H9 (cell line): ENCODE data around the gene FUZ. TPM values are rescaled to one million over a fixed set of nuclear protein-coding genes. Genes with fewer than 3 reads are reported as not detected.

ENCODE experiments used
- DNase-seq: peaks from one replicate; pipeline ENCODE4 v3.0.0-alpha.2; 2017
- H2AFZ ChIP-seq: one replicate; pipeline ENCODE4 v1.6.1; 2013; ENCODE audit warnings: mild to moderate bottlenecking, low read length, control low read depth, moderate library complexity
- H2AK5ac ChIP-seq: 2 replicates; pipeline ENCODE4 v1.6.1; 2013; ENCODE audit warnings: low read length, control low read depth, mixed read lengths; ENCODE audit not compliant: insufficient read length
- H2BK120ac ChIP-seq: one replicate; pipeline ENCODE4 v1.6.1; 2013; ENCODE audit warnings: low read depth, mild to moderate bottlenecking, low read length, control low read depth, inconsistent platforms; ENCODE audit not compliant: poor library complexity, severe bottlenecking
- H2BK12ac ChIP-seq: 2 replicates; pipeline ENCODE4 v1.6.1; 2013; ENCODE audit warnings: low read length, control low read depth, mixed read lengths, low read depth; ENCODE audit not compliant: insufficient read length
- H2BK15ac ChIP-seq: 2 replicates; pipeline ENCODE4 v1.6.1; 2013; ENCODE audit warnings: low read depth, low read length, control low read depth
- H2BK20ac ChIP-seq: one replicate; pipeline ENCODE4 v1.6.1; 2013; ENCODE audit warnings: low read depth, mild to moderate bottlenecking, low read length, control low read depth, inconsistent platforms; ENCODE audit not compliant: poor library complexity, severe bottlenecking
- H2BK5ac ChIP-seq: 2 replicates; pipeline ENCODE4 v1.6.1; 2013; ENCODE audit warnings: low read length, control low read depth, mixed read lengths; ENCODE audit not compliant: insufficient read length
- H3K14ac ChIP-seq: 2 replicates; pipeline ENCODE4 v1.6.1; 2013; ENCODE audit warnings: low read length, control low read depth; ENCODE audit not compliant: insufficient read depth
- H3K18ac ChIP-seq: 2 replicates; pipeline ENCODE4 v1.6.1; 2013; ENCODE audit warnings: low read depth, mild to moderate bottlenecking, mixed read lengths, low read length, control low read depth; ENCODE audit not compliant: insufficient read length
- H3K23ac ChIP-seq: 2 replicates; pipeline ENCODE4 v1.6.1; 2013; ENCODE audit warnings: low read length, control low read depth, mixed read lengths, low read depth; ENCODE audit not compliant: insufficient read length
- H3K23me2 ChIP-seq: 2 replicates; pipeline ENCODE4 v1.6.1; 2013; ENCODE audit warnings: low read depth, mild to moderate bottlenecking, mixed read lengths, low read length, control low read depth; ENCODE audit not compliant: insufficient read length, poor library complexity, severe bottlenecking
- H3K27ac ChIP-seq: 2 replicates; pipeline ENCODE4 v1.5.1; 2013; ENCODE audit warnings: low read length, control low read depth, mixed read lengths, low read depth; ENCODE audit not compliant: insufficient read length
- H3K27me3 ChIP-seq: 2 replicates; pipeline ENCODE4 v1.6.1; 2013; ENCODE audit warnings: low read length, control low read depth, inconsistent platforms; ENCODE audit not compliant: insufficient read depth
- H3K4ac ChIP-seq: 2 replicates; pipeline ENCODE4 v1.6.1; 2013; ENCODE audit warnings: low read depth, mild to moderate bottlenecking, control low read depth, inconsistent platforms, low read length, moderate library complexity
- H3K4me1 ChIP-seq: 2 replicates; pipeline ENCODE4 v1.6.1; 2013; ENCODE audit warnings: low read length, control low read depth, inconsistent platforms; ENCODE audit not compliant: insufficient read depth
- H3K4me2 ChIP-seq: 2 replicates; pipeline ENCODE4 v1.6.1; 2013; ENCODE audit warnings: low read length, control low read depth, mixed read lengths; ENCODE audit not compliant: insufficient read length, insufficient read depth
- H3K56ac ChIP-seq: 2 replicates; pipeline ENCODE4 v1.6.1; 2013; ENCODE audit warnings: low read depth, mild to moderate bottlenecking, mixed read lengths, low read length, control low read depth; ENCODE audit not compliant: insufficient read length
- H3K79me1 ChIP-seq: 2 replicates; pipeline ENCODE4 v1.6.1; 2013; ENCODE audit warnings: low read depth, mild to moderate bottlenecking, moderate library complexity, low read length, control low read depth, inconsistent platforms; ENCODE audit not compliant: insufficient read depth, poor library complexity, severe bottlenecking
- H3K79me2 ChIP-seq: 2 replicates; pipeline ENCODE4 v1.6.1; 2013; ENCODE audit warnings: low read length, control low read depth, inconsistent platforms; ENCODE audit not compliant: insufficient read depth
- H3K9ac ChIP-seq: 2 replicates; pipeline ENCODE4 v1.6.1; 2013; ENCODE audit warnings: low read length, control low read depth, mixed read lengths; ENCODE audit not compliant: insufficient read length; ENCODE audit errors: extremely low read depth
- H3K9me3 ChIP-seq: one replicate; pipeline ENCODE4 v1.6.1; 2013; ENCODE audit warnings: low read depth, low read length, inconsistent platforms; ENCODE audit not compliant: control insufficient read depth
- H3T11ph ChIP-seq: one replicate; pipeline ENCODE4 v1.6.1; 2013; ENCODE audit warnings: mild to moderate bottlenecking, low read length, control low read depth, inconsistent platforms
- H4K20me1 ChIP-seq: one replicate; pipeline ENCODE4 v1.6.1; 2013; ENCODE audit not compliant: control insufficient read depth, insufficient read length, insufficient read depth
- H4K5ac ChIP-seq: 2 replicates; pipeline ENCODE4 v1.6.1; 2013; ENCODE audit warnings: low read depth, mild to moderate bottlenecking, mixed read lengths, low read length, control low read depth; ENCODE audit not compliant: insufficient read length
- H4K8ac ChIP-seq: replicated peaks from 2 replicates; pipeline ENCODE4 v1.6.1; 2013; ENCODE audit warnings: low read length, control low read depth, mixed read lengths, low read depth; ENCODE audit not compliant: insufficient read length
- H4K91ac ChIP-seq: 2 replicates; pipeline ENCODE4 v1.6.1; 2013; ENCODE audit warnings: low read depth, mild to moderate bottlenecking, moderate library complexity, mixed read lengths, low read length, control low read depth; ENCODE audit not compliant: insufficient read length
- H3K27ac Mint-ChIP-seq, 3 experiments: 2 replicates in 2 of 3; 3 replicates in 1 of 3; pipeline ENCODE4 v1.8.0; 2020 to 2021; ENCODE audit warnings: mixed read lengths in 3 of 3, mild to moderate bottlenecking in 1 of 3, moderate library complexity in 1 of 3
- H3K27me3 Mint-ChIP-seq: 2 replicates; pipeline ENCODE4 v1.8.0; 2021; ENCODE audit warnings: low read depth, mild to moderate bottlenecking, moderate library complexity, mixed read lengths
- H3K36me3 Mint-ChIP-seq, 3 experiments: 2 replicates in 2 of 3; 3 replicates in 1 of 3; pipeline ENCODE4 v1.8.0; 2020 to 2021; ENCODE audit warnings: low read depth in 3 of 3, mixed read lengths in 3 of 3; ENCODE audit not compliant: insufficient read depth in 1 of 3
- H3K4me1 Mint-ChIP-seq, 2 experiments: 2 replicates each; pipeline ENCODE4 v1.8.0; 2020; ENCODE audit warnings: mixed read lengths in 2 of 2
- H3K4me3 Mint-ChIP-seq, 2 experiments: 2 replicates in 1 of 2; 3 replicates in 1 of 2; pipeline ENCODE4 v1.8.0; 2020 to 2021; ENCODE audit warnings: mild to moderate bottlenecking in 2 of 2, mixed read lengths in 2 of 2, moderate library complexity in 1 of 2
- H3K9me3 Mint-ChIP-seq, 2 experiments: 2 replicates in 1 of 2; 3 replicates in 1 of 2; pipeline ENCODE4 v1.8.0; 2020; ENCODE audit warnings: mild to moderate bottlenecking in 2 of 2, mixed read lengths in 2 of 2, moderate library complexity in 1 of 2
- CTCF ChIP-seq: fragments of 200-600 bp; sonication (generic); conservative IDR thresholded peaks from 3 replicates; pipeline ENCODE4 v1.8.0; 2021; ENCODE audit warnings: antibody characterized with exemption, mild to moderate bottlenecking
- WGBS: extraction: QIAGEN DNeasy Blood & Tissue Kit; methylation state at CpG from one replicate; pipeline ENCODE4 v1.1.7; 2013; ENCODE audit warnings: missing lambda C conversion rate, low lambda C conversion rate, mixed read lengths; ENCODE audit not compliant: insufficient read length; ENCODE audit errors: extremely low coverage; 5-methylcytosine and 5-hydroxymethylcytosine counted together
- total RNA-seq: library from RNA; stranded (reverse); gene quantifications from 2 replicates; pipeline ENCODE4 v1.2.1, GENCODE V29; 2021

Gene FUZ
- total RNA-seq, 1 experiment from 2014 or later, result 25.1 TPM

- no peak overlapping the region for H2AK5ac ChIP-seq
- no peaks in the 10 kb centered on the region for H3K4me1 ChIP-seq
- DNase-seq, result no peak
- no peaks in the 10 kb centered on the region for H3K23me2 ChIP-seq
- H3T11ph ChIP-seq, result no peak overlapping the region
- H3K23ac ChIP-seq, result no peak overlapping the region
- no CpG with 5 or more reads among the region's 5 CpGs for WGBS
- Mint-ChIP-seq H3K9me3 (no peaks in the 10 kb centered on the region), H3K27me3 (peaks cover 2% of the 10 kb centered on the region; the same call in 1 of the 2 replicates), H3K4me1 (peaks cover 12 to 23% of the 10 kb centered on the region in 2 experiments), H3K27ac (peak overlapping the region in 1 of 3 experiments; percentile 80; a peak in 3 of 7 replicates), H3K4me3 (no peak overlapping the region), H3K36me3 (peaks cover 16 to 72% (median 63%) of the 10 kb centered on the region in 3 experiments; a peak in 6 of 7 replicates)
- H2BK20ac ChIP-seq, result no peak overlapping the region
- no peak overlapping the region for H3K27ac ChIP-seq
- H3K79me2 ChIP-seq, result peaks cover 4% of the 10 kb centered on the region; the same call in 1 of the 2 replicates
- peaks cover 3% of the 10 kb centered on the region for H4K20me1 ChIP-seq
- no peak overlapping the region for H3K4me2 ChIP-seq
- no peak overlapping the region for H2BK5ac ChIP-seq
- no peak overlapping the region for H3K14ac ChIP-seq
- H3K9me3 ChIP-seq, result no peaks in the 10 kb centered on the region
- no peak overlapping the region for H4K5ac ChIP-seq
- no peak for TF ChIP-seq CTCF
- H2BK12ac ChIP-seq, result no peak overlapping the region
- no peak overlapping the region for H3K18ac ChIP-seq
- no peaks in the 10 kb centered on the region for H3K27me3 ChIP-seq
- no peak overlapping the region for H4K91ac ChIP-seq
- no peak overlapping the region for H2BK15ac ChIP-seq
- H3K4ac ChIP-seq, result no peak overlapping the region
- no peak overlapping the region for H4K8ac ChIP-seq
- H2BK120ac ChIP-seq, result no peak overlapping the region
- H3K56ac ChIP-seq, result no peak overlapping the region
- no peak overlapping the region for H2AFZ ChIP-seq
- peaks cover 8% of the 10 kb centered on the region for H3K79me1 ChIP-seq
- no peak overlapping the region for H3K9ac ChIP-seq
Observed at GRCh38 chr19:49857838-49858087, 44.7 kb upstream of the FUZ start.
